SK-N-SH (cell line): ENCODE results near the gene COPE. TPM values are rescaled to one million over a fixed set of nuclear protein-coding genes. Genes with fewer than 3 reads are reported as not detected.

Experiments used
- CTCF ChIA-PET: fragments of 300-600, 350-600 bp; formaldehyde crosslinking; extraction: SDS; loops from one replicate; lab custom pipeline; 2021; lab: Yijun Ruan, JAX
- POLR2A ChIA-PET: fragments of 350-600 bp; sonication (Branson Sonifier 250); formaldehyde crosslinking; extraction: SDS; loops from one replicate; lab custom pipeline; 2020; ENCODE audit warnings: antibody characterized with exemption, inconsistent platforms; lab: Yijun Ruan, JAX
- DNase-seq: peaks from one replicate; pipeline ENCODE4 v3.0.0; 2012
- H2AFZ ChIP-seq: fragments of 200-600 bp; sonication (generic); 2 replicates; pipeline ENCODE4 v1.8.1; 2016; ENCODE audit warnings: antibody characterized with exemption, mild to moderate bottlenecking, low read depth
- H3F3A ChIP-seq: fragments of 200-600 bp; sonication (generic); replicated peaks from 2 replicates; pipeline ENCODE3; 2016; ENCODE audit warnings: antibody characterized with exemption, mild to moderate bottlenecking; ENCODE audit not compliant: insufficient read depth
- H3K27ac ChIP-seq, 2 experiments: fragments of 200-500 bp in 1 of 2; fragments of 200-600 bp in 1 of 2; sonication (Bioruptor generic) in 1 of 2; sonication (generic), shearing (Covaris generic) in 1 of 2; 2 replicates each; pipeline versions ENCODE4 v1.5.1 to v1.6.1; 2014 to 2016; ENCODE audit warnings: low read depth in 2 of 2, inconsistent platforms in 1 of 2, low read length in 1 of 2, mild to moderate bottlenecking in 1 of 2, mixed read lengths in 1 of 2
- H3K27me3 ChIP-seq: fragments of 200-600 bp; sonication (generic), shearing (Covaris generic); 2 replicates; pipeline ENCODE4 v1.6.1; 2016; ENCODE audit warnings: mixed run types; ENCODE audit not compliant: insufficient read depth
- H3K36me3 ChIP-seq, 2 experiments: fragments of 200-500 bp in 1 of 2; fragments of 200-600 bp in 1 of 2; sonication (Bioruptor generic) in 1 of 2; sonication (generic) in 1 of 2; replicated peaks in 1 of 2; 2 replicates each; pipeline versions ENCODE3 to v1.5.1; 2014 to 2016; ENCODE audit warnings: low read length in 1 of 2, mild to moderate bottlenecking in 1 of 2; ENCODE audit not compliant: insufficient read depth in 2 of 2, control insufficient read depth in 1 of 2
- H3K4me1 ChIP-seq, 2 experiments: fragments of 200-500 bp in 1 of 2; fragments of 200-600 bp in 1 of 2; sonication (Bioruptor generic) in 1 of 2; sonication (generic), shearing (Covaris generic) in 1 of 2; 2 replicates each; pipeline versions ENCODE4 v1.5.1 to v1.6.1; 2014 to 2016; ENCODE audit warnings: low read depth in 1 of 2, low read length in 1 of 2, mixed run types in 1 of 2; ENCODE audit not compliant: insufficient read depth in 2 of 2, control insufficient read depth in 1 of 2
- H3K4me2 ChIP-seq: fragments of 200-600 bp; sonication (generic), shearing (Covaris generic); 2 replicates; pipeline ENCODE4 v1.6.1; 2017; ENCODE audit warnings: mixed run types
- H3K4me3 ChIP-seq, 2 experiments: fragments of 200-500 bp in 1 of 2; fragments of 200-600 bp in 1 of 2; sonication (Bioruptor generic) in 1 of 2; sonication (generic), shearing (Covaris generic) in 1 of 2; 2 replicates each; pipeline versions ENCODE4 v1.5.1 to v1.8.1; 2014 to 2016; ENCODE audit warnings: low read depth in 2 of 2, inconsistent platforms in 1 of 2, low read length in 1 of 2, mild to moderate bottlenecking in 1 of 2, mixed read lengths in 1 of 2, moderate library complexity in 1 of 2
- H3K79me2 ChIP-seq: fragments of 200-600 bp; sonication (generic); 2 replicates; pipeline ENCODE4 v1.8.1; 2017; ENCODE audit warnings: mild to moderate bottlenecking; ENCODE audit not compliant: insufficient read depth
- H3K9ac ChIP-seq: fragments of 200-600 bp; sonication (generic); 2 replicates; pipeline ENCODE4 v1.6.1; 2017; ENCODE audit warnings: mixed run types
- H3K9me2 ChIP-seq: fragments of 200-600 bp; sonication (generic); 2 replicates; pipeline ENCODE4 v1.6.1; 2017; ENCODE audit warnings: mixed run types
- H3K9me3 ChIP-seq: fragments of 200-600 bp; sonication (generic); 2 replicates; pipeline ENCODE4 v1.6.1; 2017; ENCODE audit warnings: mixed run types, mild to moderate bottlenecking, moderate library complexity
- H4K20me1 ChIP-seq: fragments of 200-600 bp; sonication (generic); 2 replicates; pipeline ENCODE4 v1.6.1; 2017; ENCODE audit warnings: mild to moderate bottlenecking, mixed run types; ENCODE audit not compliant: insufficient read depth
- EZH2phosphoT487 ChIP-seq: fragments of 200-600 bp; sonication (generic); IDR thresholded peaks from 2 replicates; pipeline ENCODE4 v1.6.1; 2017; ENCODE audit warnings: low read depth, mixed run types, mild to moderate bottlenecking, antibody characterized with exemption, moderate library complexity, borderline replicate concordance
- FOSL2 ChIP-seq: IDR thresholded peaks from 2 replicates; pipeline ENCODE4 v1.4.0; 2012; ENCODE audit warnings: low read depth, mild to moderate bottlenecking, moderate library complexity, borderline replicate concordance
- GABPA ChIP-seq: IDR thresholded peaks from 2 replicates; pipeline ENCODE4 v1.4.0; 2012; ENCODE audit warnings: low read depth, mild to moderate bottlenecking
- GATA2 ChIP-seq: sonication (generic); formaldehyde crosslinking; IDR thresholded peaks from 2 replicates; pipeline ENCODE4 v1.5.0; 2020; ENCODE audit warnings: mild to moderate bottlenecking, missing genetic modification reagents
- JUND ChIP-seq: IDR thresholded peaks from 2 replicates; pipeline ENCODE4 v1.4.0; 2012
- MXI1 ChIP-seq: IDR thresholded peaks from 2 replicates; pipeline ENCODE4 v1.6.1; 2012; ENCODE audit warnings: mild to moderate bottlenecking, low read depth, low read length, improper control_type of control experiment
- NRF1 ChIP-seq: IDR thresholded peaks from 2 replicates; pipeline ENCODE4 v1.6.1; 2012; ENCODE audit warnings: low read depth, mild to moderate bottlenecking, low read length
- RXRA ChIP-seq: IDR thresholded peaks from 2 replicates; pipeline ENCODE4 v1.4.0; 2012; ENCODE audit warnings: low read depth, mild to moderate bottlenecking, borderline replicate concordance
- TCF12 ChIP-seq: IDR thresholded peaks from 2 replicates; pipeline ENCODE4 v1.4.0; 2012
- TEAD4 ChIP-seq: IDR thresholded peaks from 2 replicates; pipeline ENCODE4 v1.4.0; 2012; ENCODE audit warnings: mild to moderate bottlenecking, borderline replicate concordance; ENCODE audit not compliant: insufficient read depth
- YY1 ChIP-seq: IDR thresholded peaks from 2 replicates; pipeline ENCODE4 v1.4.0; 2012; ENCODE audit warnings: low read depth, mild to moderate bottlenecking
- WGBS: methylation state at CpG from one replicate; pipeline ENCODE4 v1.1.6; 2017; ENCODE audit warnings: low lambda C conversion rate; 5-methylcytosine and 5-hydroxymethylcytosine counted together
- polyA plus RNA-seq, 3 experiments: library from polyadenylated mRNA; depleted of rRNA; stranded (reverse); fragments of >200 nt; gene quantifications; 2 replicates each; pipeline ENCODE4 v1.2.3, GENCODE V29; 2012
- TF ChIP-seq, protein P1 (sequence below): IDR thresholded peaks from 2 replicates; pipeline ENCODE4 v1.4.0; 2012; ENCODE audit warnings: low read depth, borderline replicate concordance
- TF ChIP-seq, protein P2 (sequence below): IDR thresholded peaks from 2 replicates; pipeline ENCODE4 v1.4.0; 2012; ENCODE audit warnings: low read depth, borderline replicate concordance
- TF ChIP-seq, protein P3 (sequence below): fragments of 200-600 bp; sonication (generic); IDR thresholded peaks from 2 replicates; pipeline ENCODE4 v1.6.1; 2017; ENCODE audit warnings: antibody characterized with exemption, mild to moderate bottlenecking, moderate library complexity
- TF ChIP-seq, protein P4 (sequence below): IDR thresholded peaks from 2 replicates; pipeline ENCODE4 v1.6.1; 2012; ENCODE audit warnings: mild to moderate bottlenecking, low read depth, low read length, moderate library complexity

Gene COPE
- polyA plus RNA-seq, 1 of the 3 experiments (the other 2 are of a cell fraction), result 450 TPM

DNA sequence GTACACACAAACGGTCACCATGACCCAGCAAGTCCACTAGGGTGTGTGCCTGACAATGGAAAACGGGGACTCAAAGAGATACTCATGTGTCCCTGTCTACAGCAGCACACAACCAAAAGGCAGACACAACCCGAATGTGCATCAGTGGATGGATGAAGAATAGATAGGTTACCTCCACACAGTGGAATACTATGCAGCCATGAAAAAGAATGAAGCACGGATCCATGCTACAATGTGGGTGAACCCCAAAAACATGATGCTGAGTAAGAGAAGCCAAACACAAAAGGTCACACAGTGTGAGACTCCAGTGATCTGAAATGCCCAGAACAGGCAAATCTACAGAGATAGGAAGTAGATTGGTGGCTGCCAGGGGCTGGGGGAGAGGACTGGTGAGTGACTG lies 32.2 kb downstream of the COPE start (continued):
- TF ChIP-seq EZH2phosphoT487, result no peak
- TF ChIP-seq MXI1, result no peak
- TF ChIP-seq JUND, result no peak

DNA sequence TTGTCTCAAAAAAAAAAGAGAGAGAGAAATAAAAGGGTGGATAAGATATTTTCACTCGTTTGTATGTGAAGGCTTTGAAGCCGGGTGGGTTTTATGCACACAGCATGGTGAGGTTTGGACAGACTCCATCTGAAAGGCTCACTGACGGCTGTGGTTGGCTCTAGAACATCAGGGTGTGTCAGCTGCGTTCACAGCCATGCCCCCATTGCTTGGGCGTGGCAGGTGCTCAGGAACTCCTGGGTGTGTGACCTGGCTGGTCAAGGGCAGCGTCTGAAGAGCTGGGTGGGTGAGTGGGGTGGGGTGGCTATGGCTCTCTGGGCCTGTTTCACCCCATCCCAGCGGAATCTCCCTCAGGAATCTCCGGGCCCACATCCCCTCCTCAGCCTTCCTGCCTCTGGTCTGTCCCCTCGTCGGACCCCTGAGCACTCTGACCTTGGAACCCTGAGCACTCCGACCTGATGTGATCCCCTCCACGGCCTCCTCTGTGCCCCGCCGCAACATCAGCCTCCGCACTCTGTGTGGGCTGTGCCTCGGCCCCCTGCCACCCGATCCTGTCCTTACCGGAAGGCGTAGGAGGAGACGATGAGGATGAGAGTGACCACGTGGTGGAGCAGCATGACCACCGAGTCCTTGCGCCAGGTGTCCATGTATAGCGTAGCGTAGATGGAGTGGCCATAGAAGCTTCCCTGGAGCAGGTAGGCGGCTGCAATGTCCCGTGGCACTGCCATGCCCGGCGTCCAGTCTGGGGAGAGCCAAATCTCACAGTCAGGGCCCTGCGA lies 35.5 kb downstream of the COPE start:
- H3K27ac ChIP-seq, result no peak overlapping the region
- TF ChIP-seq, protein P1, sequence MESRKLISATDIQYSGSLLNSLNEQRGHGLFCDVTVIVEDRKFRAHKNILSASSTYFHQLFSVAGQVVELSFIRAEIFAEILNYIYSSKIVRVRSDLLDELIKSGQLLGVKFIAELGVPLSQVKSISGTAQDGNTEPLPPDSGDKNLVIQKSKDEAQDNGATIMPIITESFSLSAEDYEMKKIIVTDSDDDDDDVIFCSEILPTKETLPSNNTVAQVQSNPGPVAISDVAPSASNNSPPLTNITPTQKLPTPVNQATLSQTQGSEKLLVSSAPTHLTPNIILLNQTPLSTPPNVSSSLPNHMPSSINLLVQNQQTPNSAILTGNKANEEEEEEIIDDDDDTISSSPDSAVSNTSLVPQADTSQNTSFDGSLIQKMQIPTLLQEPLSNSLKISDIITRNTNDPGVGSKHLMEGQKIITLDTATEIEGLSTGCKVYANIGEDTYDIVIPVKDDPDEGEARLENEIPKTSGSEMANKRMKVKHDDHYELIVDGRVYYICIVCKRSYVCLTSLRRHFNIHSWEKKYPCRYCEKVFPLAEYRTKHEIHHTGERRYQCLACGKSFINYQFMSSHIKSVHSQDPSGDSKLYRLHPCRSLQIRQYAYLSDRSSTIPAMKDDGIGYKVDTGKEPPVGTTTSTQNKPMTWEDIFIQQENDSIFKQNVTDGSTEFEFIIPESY, result no peak
- TF ChIP-seq YY1, result no peak
- TF ChIP-seq, protein P2, sequence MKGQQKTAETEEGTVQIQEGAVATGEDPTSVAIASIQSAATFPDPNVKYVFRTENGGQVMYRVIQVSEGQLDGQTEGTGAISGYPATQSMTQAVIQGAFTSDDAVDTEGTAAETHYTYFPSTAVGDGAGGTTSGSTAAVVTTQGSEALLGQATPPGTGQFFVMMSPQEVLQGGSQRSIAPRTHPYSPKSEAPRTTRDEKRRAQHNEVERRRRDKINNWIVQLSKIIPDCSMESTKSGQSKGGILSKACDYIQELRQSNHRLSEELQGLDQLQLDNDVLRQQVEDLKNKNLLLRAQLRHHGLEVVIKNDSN, result no peak
- no peak for TF ChIP-seq EZH2phosphoT487
- TF ChIP-seq GABPA, result no peak
- TF ChIP-seq FOSL2, result no peak
- no peak for TF ChIP-seq RXRA
- no peak for TF ChIP-seq GATA2 (CRISPR knock-in tag)
- TF ChIP-seq, protein P3, sequence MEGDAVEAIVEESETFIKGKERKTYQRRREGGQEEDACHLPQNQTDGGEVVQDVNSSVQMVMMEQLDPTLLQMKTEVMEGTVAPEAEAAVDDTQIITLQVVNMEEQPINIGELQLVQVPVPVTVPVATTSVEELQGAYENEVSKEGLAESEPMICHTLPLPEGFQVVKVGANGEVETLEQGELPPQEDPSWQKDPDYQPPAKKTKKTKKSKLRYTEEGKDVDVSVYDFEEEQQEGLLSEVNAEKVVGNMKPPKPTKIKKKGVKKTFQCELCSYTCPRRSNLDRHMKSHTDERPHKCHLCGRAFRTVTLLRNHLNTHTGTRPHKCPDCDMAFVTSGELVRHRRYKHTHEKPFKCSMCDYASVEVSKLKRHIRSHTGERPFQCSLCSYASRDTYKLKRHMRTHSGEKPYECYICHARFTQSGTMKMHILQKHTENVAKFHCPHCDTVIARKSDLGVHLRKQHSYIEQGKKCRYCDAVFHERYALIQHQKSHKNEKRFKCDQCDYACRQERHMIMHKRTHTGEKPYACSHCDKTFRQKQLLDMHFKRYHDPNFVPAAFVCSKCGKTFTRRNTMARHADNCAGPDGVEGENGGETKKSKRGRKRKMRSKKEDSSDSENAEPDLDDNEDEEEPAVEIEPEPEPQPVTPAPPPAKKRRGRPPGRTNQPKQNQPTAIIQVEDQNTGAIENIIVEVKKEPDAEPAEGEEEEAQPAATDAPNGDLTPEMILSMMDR, result no peak
- TF ChIP-seq, protein P4, sequence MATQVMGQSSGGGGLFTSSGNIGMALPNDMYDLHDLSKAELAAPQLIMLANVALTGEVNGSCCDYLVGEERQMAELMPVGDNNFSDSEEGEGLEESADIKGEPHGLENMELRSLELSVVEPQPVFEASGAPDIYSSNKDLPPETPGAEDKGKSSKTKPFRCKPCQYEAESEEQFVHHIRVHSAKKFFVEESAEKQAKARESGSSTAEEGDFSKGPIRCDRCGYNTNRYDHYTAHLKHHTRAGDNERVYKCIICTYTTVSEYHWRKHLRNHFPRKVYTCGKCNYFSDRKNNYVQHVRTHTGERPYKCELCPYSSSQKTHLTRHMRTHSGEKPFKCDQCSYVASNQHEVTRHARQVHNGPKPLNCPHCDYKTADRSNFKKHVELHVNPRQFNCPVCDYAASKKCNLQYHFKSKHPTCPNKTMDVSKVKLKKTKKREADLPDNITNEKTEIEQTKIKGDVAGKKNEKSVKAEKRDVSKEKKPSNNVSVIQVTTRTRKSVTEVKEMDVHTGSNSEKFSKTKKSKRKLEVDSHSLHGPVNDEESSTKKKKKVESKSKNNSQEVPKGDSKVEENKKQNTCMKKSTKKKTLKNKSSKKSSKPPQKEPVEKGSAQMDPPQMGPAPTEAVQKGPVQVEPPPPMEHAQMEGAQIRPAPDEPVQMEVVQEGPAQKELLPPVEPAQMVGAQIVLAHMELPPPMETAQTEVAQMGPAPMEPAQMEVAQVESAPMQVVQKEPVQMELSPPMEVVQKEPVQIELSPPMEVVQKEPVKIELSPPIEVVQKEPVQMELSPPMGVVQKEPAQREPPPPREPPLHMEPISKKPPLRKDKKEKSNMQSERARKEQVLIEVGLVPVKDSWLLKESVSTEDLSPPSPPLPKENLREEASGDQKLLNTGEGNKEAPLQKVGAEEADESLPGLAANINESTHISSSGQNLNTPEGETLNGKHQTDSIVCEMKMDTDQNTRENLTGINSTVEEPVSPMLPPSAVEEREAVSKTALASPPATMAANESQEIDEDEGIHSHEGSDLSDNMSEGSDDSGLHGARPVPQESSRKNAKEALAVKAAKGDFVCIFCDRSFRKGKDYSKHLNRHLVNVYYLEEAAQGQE, result no peak
- TF ChIP-seq TCF12, result no peak
- no peak for TF ChIP-seq TEAD4
- no peak for TF ChIP-seq NRF1
- TF ChIP-seq, all 33 proteins: peak for 0
- ChIA-PET POLR2A (interaction anchor here (0.6 to 0.8 kb wide), 2 partner anchors 11 to 235 kb away, joined by 3 read pairs; no protein-coding TSS in a partner anchor), CTCF (interaction anchor here (5.0 kb wide), 1 partner anchor 11 kb away, joined by 23 read pairs; the partner anchor contains the start of gene CERS1)
- DNase-seq, result no peak
- no peak overlapping the region for H3K9ac ChIP-seq
- no peaks in the 10 kb centered on the region for H3K79me2 ChIP-seq
- 90% methylated on average over 22 of the region's 30 CpGs for WGBS
- H3K27me3 ChIP-seq, result no peaks in the 10 kb centered on the region
- no peak overlapping the region for H3K4me3 ChIP-seq
- H3F3A ChIP-seq, result no peaks in the 10 kb centered on the region
- no peaks in the 10 kb centered on the region for H3K9me2 ChIP-seq
- H3K4me1 ChIP-seq, result no peaks in the 10 kb centered on the region
- no peak overlapping the region for H3K4me2 ChIP-seq
- H4K20me1 ChIP-seq, result no peaks in the 10 kb centered on the region
- H3K9me3 ChIP-seq, result no peaks in the 10 kb centered on the region
- no peaks in the 10 kb centered on the region for H3K36me3 ChIP-seq
- H2AFZ ChIP-seq, result no peak overlapping the region
